CD4-positive, alpha-beta T cell treated with Interleukin-17A for 1 hour (primary cell): ENCODE results near the gene MRPL33.
"Not testable (repeated sequence)": the region's sequence is repeated elsewhere in the genome, so short reads cannot be mapped to it uniquely, and the experiment has no call there.

Experiments used
- DNase-seq: peaks from one replicate; pipeline ENCODE4 v3.0.0-alpha.2; 2020

MRPL33 gene

GRCh38 chr2:27742571-27742970 is 28.9 kb upstream of the MRPL33 start:
- no peak for DNase-seq

DNA sequence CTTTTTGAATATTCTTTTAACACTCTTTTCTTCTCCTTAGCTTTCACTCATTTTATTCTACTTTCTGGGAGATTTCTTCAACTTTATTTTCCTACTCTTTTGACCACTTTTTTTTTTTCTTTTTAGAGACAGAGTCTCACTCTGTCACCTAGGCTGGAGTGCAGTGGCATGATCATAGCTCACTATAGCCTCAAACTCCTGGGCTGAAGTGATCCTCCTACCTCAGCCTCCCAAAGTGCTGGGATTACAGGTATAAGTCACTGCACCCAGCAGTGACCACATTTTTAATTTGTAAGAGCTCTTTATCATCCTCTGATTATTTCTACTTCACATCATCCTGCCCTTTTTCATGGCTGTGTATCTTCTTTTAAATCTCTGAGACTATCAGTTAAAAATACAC is 26.0 kb upstream of the MRPL33 start:
- DNase-seq: not testable (repeated sequence)

- no peak for DNase-seq
Measured at GRCh38 chr2:27746325-27746724, 25.2 kb upstream of the MRPL33 start.

GRCh38 chr2:27747827-27748352 is 23.6 kb upstream of the MRPL33 start:
- no peak for DNase-seq

DNA sequence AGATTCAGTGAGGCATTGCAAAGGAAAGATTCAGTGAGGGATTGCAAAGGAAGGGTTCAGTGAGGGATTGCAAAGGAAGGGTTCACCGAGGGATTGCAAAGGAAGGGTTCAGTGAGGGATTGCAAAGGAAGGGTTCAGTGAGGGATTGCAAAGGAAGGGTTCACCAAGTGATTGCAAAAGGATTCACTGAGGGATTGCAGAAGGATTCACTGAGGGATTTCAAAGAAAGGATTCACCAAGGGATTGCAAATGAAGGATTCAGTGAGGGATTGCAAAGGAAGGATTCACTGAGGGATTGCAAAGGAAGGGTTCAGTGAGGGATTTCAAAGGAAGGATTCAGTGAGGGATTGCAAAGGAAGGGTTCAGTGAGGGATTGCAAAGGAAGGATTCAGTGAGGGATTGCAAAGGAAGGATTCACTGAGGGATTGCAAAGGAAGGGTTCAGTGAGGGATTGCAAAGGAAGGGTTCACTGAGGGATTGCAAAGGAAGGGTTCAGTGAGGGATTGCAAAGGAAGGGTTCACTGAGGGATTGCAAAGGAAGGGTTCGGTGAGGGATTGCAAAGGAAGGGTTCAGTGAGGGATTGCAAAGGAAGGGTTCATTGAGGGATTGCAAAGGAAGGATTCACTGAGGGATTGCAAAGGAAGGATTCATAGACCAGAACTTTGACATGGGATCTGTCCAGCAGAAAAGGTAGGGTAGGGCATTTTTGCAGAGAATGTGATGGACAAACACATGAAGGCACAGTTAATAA is 22.5 kb upstream of the MRPL33 start:
- DNase-seq: not testable (repeated sequence)

- no peak for DNase-seq
Measured at GRCh38 chr2:27751377-27751776, 20.1 kb upstream of the MRPL33 start.

DNA sequence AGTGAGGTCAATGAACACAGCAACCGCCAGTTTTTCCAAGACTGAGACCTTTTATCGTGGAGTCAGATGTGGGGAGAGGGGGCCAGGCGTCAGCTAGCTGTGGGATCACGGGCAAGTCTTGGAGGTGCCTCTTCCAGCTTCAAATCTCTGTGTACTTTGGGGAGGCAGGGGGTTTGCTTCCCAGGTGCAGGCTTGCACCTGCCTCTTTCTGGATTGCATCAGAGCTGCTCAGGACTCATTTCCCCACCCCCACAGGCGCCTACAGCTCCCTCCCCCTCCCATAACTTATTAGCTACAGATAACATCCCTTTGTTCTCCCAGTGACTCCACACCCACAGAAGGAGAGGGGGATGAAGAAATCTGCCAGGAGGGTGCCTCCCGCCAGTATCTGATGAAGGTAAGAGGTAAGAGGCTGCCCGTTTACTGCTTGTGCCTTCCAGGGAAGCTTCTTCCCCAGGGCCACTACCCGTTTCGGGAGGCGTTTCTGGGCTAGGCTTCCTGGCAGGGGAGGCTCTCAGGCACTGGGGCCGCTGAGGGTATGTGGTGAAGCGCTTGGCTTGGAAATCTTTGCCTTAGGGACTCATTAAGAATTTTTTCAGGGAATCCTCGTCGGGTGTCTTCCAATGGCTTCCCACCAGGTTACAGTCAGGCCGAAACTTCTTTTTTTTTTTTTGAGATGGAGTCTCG is 18.8 kb upstream of the MRPL33 start:
- DNase-seq: no peak

- DNase-seq: peak; percentile 72
Measured at GRCh38 chr2:27754138-27754588, 17.4 kb upstream of the MRPL33 start.

DNA sequence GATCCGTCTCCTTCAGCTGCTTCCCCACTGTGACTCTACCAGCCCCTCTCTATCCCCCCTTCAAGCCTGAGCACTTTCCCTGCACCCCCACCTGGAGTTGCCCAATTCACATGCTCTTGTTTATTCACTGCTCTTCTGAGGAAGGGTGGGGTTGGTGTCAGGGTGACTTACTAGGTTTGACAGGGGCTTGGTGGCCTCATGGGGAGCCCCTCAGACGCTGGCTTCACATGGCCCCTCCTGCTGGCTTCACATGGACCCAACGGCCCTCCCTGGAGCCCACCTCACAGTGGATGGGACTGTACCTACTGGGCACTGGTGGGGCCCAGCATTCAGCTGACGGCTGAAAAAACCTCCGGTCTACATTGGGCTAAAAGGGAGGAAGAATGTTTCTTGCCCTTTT is 16.7 kb upstream of the MRPL33 start:
- no peak for DNase-seq

- DNase-seq: no peak
Measured at GRCh38 chr2:27756091-27756490, 15.4 kb upstream of the MRPL33 start.

DNA sequence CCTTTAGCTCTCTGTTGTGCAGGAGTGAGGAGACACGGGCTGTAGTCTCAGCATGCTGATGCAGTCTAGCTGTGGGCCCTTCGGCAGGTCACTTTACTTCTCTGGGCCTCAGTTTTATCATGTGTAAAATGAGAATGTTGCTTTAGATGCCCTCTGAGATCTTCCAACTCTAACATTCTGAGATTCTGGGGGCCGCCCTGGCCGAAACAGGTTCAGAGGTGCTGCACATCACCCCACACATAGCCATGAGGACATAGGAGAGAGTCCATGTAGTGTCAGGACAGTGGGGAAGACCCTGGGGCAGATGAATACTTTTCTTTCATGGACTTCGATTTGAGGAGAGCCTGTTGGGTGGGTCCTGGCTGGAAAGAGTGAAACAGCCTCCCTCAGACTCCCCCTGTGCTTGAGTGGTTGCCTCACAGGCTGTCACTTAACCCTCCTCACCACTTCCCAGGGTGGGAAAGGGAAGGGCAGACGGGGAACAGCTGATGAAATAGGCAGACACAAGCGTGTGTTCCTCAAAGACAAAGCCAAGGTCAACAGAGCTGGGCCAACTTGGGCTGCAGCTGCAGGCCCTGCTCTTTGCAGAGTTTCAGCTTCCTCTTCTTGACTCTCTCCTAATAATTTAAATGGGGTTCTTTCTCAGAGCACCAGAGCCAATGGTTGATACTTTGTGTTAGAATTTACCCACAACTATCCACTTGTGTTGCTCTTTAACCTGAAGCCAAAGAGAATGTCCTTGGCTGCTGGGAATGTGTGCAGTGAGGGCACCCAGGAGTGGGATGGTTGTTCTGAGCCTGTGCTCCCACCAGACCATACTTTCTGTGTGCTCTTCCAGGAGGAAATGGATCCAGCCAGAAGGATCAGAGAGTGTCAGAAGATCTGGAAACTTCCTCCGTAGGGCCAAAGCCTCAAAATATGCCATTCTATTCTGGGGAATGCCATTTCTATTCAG is 14.7 kb upstream of the MRPL33 start:
- DNase-seq: peak; percentile 3

DNA sequence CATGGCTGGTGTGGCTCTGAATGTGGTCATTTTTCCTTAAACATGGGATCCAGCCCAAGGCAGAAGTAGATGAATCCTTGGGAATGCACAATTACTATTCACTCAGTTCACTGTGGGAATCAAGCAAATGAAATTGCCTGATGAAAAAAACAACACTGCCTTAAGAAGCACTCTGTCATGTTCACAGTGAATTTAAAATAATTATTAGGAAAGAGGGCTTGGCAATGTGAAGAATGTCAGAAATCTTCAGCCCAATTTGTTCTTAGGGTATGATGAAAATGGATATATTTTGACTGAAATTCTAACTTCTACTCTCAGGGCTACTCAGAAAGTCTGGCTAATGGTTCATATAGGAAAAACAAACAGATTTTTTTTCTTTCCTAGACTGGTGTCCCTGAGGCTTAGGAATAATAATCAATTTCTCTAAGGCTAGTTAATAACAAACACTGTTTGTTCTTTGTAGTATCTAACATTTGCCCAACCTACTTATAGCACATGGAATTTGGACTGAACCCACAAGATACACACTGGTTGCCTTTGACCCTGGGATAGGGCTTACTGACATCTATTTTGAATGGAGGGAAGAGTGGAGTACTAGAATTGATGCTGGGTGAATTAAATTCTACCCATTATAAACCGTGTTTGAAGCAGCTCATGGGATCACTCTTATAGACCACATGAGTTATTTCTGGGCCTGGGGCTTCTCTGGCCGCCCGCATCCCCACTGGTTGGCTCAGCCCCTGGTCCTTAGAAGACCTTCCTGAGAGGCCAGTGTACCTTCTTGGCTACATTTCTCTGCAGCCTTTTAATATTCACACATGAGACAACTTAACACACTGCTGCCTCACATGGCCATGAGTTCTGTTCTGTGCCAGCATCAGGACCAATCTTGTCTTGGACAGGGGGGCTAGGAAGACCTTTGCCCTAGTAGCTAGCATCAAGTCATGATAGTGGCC is 8.3 kb upstream of the MRPL33 start:
- DNase-seq: no peak

DNA sequence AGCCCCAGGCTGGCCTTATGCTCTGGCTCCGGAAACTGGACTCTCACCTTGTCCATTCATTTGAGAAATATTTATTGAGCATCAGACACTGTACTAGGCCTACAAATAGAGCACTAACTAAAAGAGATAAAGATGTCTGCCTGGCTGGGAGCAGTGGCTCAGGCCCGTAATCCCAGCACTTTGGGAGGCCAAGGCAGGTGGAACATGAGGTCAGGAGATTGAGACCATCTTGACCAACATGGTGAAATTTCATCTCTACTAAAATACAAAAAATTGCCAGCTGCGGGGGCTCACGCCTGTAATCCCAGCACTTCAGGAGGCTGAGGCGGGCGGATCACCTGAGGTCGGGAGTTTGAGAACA is 7.6 kb upstream of the MRPL33 start:
- no peak for DNase-seq

- DNase-seq: not testable (repeated sequence)
Measured at GRCh38 chr2:27764526-27764925, 7.0 kb upstream of the MRPL33 start.

DNA sequence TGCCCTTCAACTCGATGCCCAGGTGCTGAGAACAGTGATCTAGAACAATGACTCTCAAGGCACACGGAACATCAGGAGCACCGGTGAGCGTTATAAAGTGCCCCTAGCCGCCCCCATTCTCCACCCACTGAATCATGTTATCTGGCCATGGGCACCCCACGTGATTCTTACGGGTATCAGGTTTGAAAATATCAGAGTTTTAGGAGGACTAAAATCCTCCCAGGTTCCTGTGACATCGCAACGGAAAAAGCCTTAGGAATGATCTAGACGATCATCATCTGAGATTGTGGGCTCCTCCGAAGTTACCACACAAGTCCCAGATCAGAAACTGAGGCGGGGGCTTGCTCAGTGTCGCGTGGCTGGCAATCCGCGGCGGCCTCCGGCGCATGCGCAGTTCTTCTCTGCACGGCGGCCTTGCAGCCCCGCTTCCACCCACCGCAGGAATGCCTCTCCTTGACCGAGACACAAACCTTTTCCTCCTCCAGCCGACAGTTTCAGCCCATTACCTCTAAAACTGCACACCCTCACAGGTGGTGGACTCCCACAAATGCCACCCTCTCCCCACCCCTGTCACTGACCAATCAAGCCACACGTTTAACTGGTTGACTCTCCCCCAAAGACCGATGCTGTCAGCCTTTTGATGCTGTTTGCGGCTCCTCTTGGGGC is 5.8 kb upstream of the MRPL33 start:
- DNase-seq: peak; percentile 32

DNA sequence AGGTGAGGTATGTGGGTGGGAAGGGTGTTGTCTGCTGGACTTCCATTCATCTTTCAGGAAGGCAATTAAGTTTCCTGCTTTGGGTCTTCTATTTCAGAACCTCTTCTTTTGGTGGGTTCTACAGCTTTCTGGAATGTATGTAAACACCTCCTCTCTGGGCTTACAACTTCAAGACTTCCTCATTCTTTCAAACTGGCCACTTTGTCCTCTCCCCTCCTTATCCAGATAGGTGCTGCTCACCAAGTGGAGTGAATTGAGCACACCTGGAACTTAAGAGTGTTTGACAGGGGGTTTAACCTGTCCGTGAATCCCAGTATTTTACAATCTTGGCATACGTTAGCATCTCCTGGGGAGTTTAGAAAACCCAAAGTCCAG is 5.2 kb upstream of the MRPL33 start:
- no peak for DNase-seq

GRCh38 chr2:27771202-27771547 is 344 bp upstream of the MRPL33 start:
- no peak for DNase-seq

DNA sequence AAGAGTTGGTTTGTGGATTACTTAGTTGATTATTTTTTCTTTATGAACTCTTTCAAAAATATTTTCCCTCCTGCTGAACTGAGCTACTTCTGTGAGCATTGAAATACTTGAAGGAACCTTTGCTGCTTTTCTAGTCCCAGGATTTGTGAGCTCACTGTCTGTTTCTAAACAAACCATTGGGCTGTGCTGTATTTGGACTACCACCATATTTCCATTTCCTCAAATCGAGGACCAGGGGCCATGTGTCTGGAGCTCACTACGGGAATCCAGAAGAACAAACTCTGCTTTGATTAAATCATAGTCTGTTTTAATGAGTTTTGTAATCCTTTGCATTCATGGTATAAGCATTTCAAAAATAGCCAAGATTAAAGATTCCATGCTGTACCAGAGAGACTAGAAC is 1.3 kb downstream of the MRPL33 start:
- DNase-seq: no peak

DNA sequence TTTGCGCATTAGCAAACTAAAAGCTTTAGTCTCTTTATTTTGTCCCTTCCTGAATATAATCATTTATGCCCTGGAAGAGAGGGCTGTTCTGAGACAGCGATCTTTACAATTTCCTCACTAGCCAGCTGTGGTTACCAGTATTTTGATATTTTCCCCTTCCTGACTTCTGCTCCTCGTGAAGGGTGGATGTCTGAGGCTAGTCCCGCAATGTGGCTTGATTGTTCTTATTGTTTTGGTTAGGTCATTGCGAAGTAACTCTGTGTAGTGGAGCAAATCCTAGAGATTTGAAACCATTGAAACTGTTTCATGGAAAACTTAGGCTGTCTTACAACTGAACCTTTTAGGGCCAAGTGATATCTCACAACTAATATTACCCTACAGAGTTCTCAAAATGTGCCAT is 2.4 kb downstream of the MRPL33 start:
- DNase-seq: no peak

DNA sequence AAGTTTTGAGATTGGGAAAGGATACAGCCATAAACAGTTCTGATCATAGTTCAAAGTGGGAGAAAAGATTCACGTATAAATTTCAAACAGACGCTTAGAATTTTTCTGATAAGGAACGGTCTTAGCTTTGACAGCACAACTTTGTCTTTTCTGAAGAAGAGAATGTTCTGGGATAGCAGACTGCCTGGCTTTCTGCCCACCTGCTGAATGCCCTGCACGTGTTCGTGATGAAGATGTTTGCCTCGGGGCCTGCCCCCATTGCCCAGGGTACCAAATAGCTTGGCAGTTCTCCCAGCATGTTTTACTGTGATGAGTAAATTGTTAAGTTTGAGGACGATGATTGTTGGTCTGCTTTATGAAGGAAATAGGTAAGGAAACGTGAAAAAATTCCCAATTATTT is 4.6 kb downstream of the MRPL33 start:
- no peak for DNase-seq

DNA sequence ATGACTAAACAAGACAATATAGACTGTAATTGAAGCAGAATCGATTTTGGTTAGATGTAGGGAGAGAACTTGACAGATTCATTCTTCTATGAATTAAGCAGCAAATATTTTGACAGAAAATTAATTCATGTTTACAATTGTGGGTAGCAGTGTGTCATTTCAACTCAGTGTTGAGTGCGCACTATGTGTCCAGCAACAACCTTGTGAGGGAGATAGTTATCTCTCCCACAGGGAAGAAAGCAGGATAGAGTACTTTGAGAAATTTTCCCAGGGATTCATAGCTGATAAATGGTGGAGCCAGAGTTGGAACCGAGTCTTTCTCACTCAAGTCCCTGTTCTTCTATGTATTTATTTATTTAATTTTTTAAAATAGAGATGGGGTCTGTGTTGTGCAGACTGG is 5.2 kb downstream of the MRPL33 start:
- DNase-seq: no peak
